ENCODE measurements around the gene CDK19. TPM values are rescaled to one million over a fixed set of nuclear protein-coding genes. Genes with fewer than 3 reads are reported as not detected.
A peak's percentile ranks its signal among the peaks of the same experiment; 100 is the strongest.

The CDK19 gene
- total RNA-seq, 6 experiments from 2014 or later = 2.8 to 7.9 (median 5.5) TPM

DNA sequence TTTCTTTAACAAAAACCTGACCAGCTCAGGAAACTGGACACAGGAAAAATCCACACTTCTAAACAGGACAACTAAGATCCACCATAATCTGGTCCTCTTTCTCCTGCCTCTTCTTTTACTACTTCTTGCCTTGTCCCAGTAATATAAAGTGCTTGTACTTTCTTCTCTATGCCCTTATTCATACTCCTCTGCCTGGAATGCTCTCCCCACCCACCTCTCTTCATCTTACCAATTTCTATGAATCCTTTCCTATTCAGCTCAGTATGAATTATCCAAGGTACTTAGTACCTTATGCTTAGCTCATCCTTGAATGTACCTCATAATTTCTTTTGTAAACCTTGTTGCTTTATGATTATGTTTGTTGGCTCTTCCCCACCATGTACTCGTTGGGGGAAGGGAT lies 159.4 kb downstream of the CDK19 start:
- H3K36me3 ChIP-seq = no peaks in the 10 kb centered on the region
- H3K27me3 ChIP-seq = no peaks in the 10 kb centered on the region
- WGBS (ENCODE audit: insufficient coverage, low coverage, low lambda C conversion rate, missing lambda C conversion rate) = 89% methylated on average over 1 of the region's 1 CpG
- ATAC-seq = no peak
- TF ChIP-seq POLR2A (IDR thresholded peaks at IDR 0.05) = no peak
- TF ChIP-seq, protein P1, sequence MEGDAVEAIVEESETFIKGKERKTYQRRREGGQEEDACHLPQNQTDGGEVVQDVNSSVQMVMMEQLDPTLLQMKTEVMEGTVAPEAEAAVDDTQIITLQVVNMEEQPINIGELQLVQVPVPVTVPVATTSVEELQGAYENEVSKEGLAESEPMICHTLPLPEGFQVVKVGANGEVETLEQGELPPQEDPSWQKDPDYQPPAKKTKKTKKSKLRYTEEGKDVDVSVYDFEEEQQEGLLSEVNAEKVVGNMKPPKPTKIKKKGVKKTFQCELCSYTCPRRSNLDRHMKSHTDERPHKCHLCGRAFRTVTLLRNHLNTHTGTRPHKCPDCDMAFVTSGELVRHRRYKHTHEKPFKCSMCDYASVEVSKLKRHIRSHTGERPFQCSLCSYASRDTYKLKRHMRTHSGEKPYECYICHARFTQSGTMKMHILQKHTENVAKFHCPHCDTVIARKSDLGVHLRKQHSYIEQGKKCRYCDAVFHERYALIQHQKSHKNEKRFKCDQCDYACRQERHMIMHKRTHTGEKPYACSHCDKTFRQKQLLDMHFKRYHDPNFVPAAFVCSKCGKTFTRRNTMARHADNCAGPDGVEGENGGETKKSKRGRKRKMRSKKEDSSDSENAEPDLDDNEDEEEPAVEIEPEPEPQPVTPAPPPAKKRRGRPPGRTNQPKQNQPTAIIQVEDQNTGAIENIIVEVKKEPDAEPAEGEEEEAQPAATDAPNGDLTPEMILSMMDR (IDR thresholded peaks at IDR 0.05) = no peak
- intact Hi-C loops (cut with DNase I) = no loop called here
- H3K27ac ChIP-seq = no peak overlapping the region
- no peak for DNase-seq
- H3K4me3 ChIP-seq = no peak overlapping the region
- no peaks in the 10 kb centered on the region for H3K9me3 ChIP-seq
- H3K4me1 ChIP-seq = peaks cover 0 to 16% (median 8%) of the 10 kb centered on the region in 4 donors

DNA sequence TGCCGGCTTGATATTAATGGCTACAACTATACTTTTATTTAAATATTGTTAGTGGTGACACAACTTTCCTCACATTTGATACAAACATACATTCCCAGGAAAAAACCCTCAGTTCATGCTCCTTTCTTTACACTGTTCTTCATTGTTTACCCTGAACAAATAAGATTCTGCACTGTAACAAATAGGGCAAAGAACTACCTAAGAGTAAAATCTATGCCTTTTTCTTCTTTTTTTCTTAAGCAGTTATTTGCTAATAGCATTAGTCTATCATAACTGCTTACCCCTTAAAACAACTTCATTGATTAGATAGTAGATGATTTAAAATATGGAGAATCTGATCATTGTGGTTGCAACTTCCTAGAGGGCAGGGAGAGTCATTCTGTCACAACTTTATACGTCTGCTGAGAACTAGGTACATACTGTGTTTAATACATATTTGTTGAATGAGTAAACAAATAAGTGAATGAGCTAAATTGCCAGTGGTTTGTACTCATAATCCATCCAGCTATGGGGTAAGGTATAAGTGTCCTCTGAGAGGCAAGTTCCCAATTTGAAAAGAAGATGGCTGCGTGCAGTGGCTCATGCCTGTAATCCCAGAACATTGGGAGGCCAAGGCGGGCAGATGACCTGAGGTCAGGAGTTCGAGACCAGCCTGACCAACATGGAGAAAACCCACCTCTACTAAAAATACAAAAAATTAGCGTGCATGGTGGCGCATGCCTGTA lies 161.0 kb downstream of the CDK19 start:
- Histone ChIP-seq H3K4me1 (peaks cover 0 to 10% (median 5%) of the 10 kb centered on the region in 4 donors), H3K27ac (no peak overlapping the region), H3K9me3 (no peaks in the 10 kb centered on the region), H3K4me3 (no peak overlapping the region), H3K36me3 (no peaks in the 10 kb centered on the region), H3K27me3 (no peaks in the 10 kb centered on the region)
- ATAC-seq (peak; percentile 79 to 93 (median 88)), DNase-seq (no peak)
- 77% methylated on average over 7 of the region's 7 CpGs for WGBS (ENCODE audit: insufficient coverage, low coverage, low lambda C conversion rate, missing lambda C conversion rate)
- intact Hi-C loops (cut with DNase I) = no loop called here
- TF ChIP-seq, protein P1 (IDR thresholded peaks at IDR 0.05) = no peak

DNA sequence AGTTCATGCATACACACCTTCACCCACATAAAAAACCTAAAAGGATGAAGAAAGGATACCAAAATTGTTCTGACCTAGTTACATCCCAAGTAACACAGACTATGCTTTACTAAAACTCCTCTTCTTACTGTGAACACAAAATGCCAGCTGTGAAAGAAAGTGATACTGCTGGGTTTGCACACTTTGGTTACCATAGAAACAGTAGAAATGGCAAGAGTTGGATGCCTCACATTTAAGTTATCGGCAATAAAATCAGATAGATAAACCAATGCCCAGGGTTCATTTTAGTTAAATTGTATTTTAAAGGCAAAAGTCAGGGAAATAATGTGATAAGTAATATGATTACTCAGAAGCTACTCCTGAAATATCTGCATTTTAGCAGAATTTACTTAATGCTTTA lies 161.9 kb downstream of the CDK19 start:
- intact Hi-C loops (cut with DNase I) = no loop called here
- no peak overlapping the region for H3K4me3 ChIP-seq
- ATAC-seq = no peak
- H3K4me1 ChIP-seq = peaks cover 0 to 10% (median 5%) of the 10 kb centered on the region in 4 donors
- no peaks in the 10 kb centered on the region for H3K36me3 ChIP-seq
- 64% methylated on average over 1 of the region's 1 CpG for WGBS (ENCODE audit: insufficient coverage, low coverage, low lambda C conversion rate, missing lambda C conversion rate)
- H3K27me3 ChIP-seq = no peaks in the 10 kb centered on the region
- no peak overlapping the region for H3K27ac ChIP-seq
- no peaks in the 10 kb centered on the region for H3K9me3 ChIP-seq
- no peak for DNase-seq
- TF ChIP-seq, protein P1 (IDR thresholded peaks at IDR 0.05) = no peak
- TF ChIP-seq POLR2A (IDR thresholded peaks at IDR 0.05) = no peak

DNA sequence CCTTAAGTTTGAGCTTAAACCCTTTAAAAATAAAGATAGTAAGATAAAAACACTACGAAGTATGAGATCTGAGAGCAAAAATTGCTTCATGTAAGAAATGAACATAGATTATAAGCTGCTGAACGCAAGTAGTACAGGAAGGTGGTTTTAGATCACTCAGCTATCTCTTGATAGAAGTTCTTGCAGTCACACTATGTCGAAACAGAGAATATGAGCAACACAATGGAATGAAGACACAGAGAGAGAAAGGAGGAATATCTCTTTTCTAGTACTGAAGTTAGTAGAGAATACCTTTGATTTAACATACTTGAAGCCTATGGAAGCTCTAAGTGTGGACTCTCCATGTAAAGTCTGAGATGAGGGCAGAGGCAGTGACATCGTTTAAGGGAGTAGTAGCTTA lies 162.7 kb downstream of the CDK19 start:
- TF ChIP-seq, protein P1 (IDR thresholded peaks at IDR 0.05) = no peak
- no peak for TF ChIP-seq POLR2A (IDR thresholded peaks at IDR 0.05)
- Histone ChIP-seq H3K4me3 (no peak overlapping the region), H3K27ac (no peak overlapping the region), H3K9me3 (no peaks in the 10 kb centered on the region), H3K27me3 (no peaks in the 10 kb centered on the region), H3K4me1 (peaks cover 0 to 10% (median 5%) of the 10 kb centered on the region in 4 donors), H3K36me3 (no peaks in the 10 kb centered on the region)
- no peak for ATAC-seq
- intact Hi-C loops (cut with DNase I) = no loop called here
- no peak for DNase-seq
- WGBS (ENCODE audit: insufficient coverage, low coverage, low lambda C conversion rate, missing lambda C conversion rate) = 93% methylated on average over 4 of the region's 4 CpGs

Data from right lobe of liver (tissue), 6 donors.